HG03439 (cell line): ENCODE measurements around the gene SCAMP2.

Source experiments
- ATAC-seq: cut with Tn5 transposase; IDR thresholded peaks from one replicate; pipeline ENCODE4 v1.9.1; 2021; ENCODE audit warnings: mild to moderate bottlenecking, moderate library complexity; ENCODE audit not compliant: unreplicated experiment

SCAMP2 gene

GRCh38 chr15:74863239-74864056 is 9.7 kb downstream of the SCAMP2 start:
- no peak for ATAC-seq

GRCh38 chr15:74858369-74858740 is 14.8 kb downstream of the SCAMP2 start:
- ATAC-seq = no peak

- no peak for ATAC-seq
Observed at GRCh38 chr15:74857671-74858368, 15.3 kb downstream of the SCAMP2 start.

DNA sequence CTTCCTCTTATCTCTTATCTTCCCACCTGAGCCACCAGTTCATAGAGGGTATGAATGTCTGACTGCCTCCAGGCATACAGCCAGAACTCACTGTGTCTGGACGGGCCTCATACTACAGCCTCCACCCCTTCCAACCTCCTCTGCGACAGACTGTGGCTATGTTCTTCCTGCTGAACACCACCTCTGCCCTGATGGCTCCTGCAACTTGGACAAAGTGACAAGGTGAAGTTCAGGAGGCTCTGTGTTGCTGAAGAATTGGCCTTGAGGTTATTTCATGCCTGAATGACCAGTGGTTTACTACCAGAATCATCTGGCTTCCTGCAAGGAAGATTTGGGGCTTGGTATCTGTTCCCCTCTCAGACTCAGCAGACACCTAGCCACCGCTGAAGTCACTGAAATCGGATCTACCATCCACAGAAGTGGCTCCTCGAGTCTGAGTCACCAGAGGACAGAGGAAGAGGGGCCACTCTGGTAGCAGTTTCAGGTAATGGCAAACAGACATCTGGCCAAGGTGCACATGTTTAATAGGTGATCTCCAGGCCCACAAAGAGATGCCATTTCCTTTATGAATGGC is 16.0 kb downstream of the SCAMP2 start:
- ATAC-seq = no peak

DNA sequence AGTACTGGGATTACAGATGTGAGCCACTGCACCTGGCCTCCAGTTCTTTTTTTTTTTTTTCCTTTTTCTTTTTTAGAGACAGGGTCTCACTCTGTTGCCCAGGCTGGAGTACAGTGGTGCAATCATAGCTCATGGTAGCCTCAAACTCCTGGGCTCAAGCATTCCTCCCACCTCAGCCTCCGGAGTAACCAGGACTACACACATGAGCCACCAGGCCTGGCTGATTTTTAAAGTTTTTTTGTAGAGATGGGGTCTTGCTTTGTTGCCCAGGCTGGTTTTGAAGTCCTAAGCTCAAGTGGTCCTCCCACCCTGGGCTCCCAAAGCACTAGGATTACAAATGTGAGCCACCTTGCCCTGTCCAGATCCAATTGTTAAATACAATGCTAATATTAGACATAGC is 16.6 kb downstream of the SCAMP2 start:
- no peak for ATAC-seq

DNA sequence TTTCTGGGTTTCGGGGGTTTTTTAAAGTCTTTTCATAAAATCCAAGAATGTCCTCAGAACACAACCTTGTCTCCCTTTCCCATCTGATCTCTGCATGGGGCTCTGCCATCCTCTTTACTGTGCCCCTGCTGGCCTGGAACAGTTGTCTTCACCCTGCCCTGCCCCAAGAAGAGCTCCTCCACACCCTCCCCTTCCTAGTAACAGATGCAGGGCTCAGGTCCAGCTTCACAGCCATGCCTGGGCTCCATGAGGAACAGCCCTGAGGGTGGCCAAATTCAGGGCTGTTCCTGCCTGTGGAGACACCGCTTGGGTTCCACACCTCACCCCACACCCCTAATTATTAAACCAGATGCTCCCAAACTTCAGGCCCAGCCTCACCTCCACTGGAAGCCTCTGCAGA is 17.3 kb downstream of the SCAMP2 start:
- ATAC-seq = no peak

GRCh38 chr15:74854453-74855022 is 18.6 kb downstream of the SCAMP2 start:
- no peak for ATAC-seq

DNA sequence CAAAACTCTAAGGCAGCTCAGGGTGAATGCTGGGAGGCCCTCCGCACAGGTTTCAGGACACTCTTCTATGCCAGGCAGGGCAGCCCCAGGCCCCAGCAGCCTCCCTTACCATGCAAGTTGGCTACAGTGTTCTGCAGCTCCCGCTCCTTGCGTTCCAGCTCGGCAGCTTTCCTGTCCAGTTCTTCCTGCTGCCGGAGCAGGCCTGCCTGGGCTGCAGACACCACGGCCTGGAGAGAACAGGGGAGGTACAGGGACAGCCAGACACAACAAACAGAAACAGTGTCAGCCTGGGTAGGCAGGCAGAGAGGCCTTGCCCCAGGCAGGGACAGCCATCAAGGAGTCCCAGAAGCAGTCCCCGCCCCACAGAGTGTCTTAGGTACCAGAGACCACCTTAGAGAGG is 21.2 kb downstream of the SCAMP2 start:
- ATAC-seq = no peak

DNA sequence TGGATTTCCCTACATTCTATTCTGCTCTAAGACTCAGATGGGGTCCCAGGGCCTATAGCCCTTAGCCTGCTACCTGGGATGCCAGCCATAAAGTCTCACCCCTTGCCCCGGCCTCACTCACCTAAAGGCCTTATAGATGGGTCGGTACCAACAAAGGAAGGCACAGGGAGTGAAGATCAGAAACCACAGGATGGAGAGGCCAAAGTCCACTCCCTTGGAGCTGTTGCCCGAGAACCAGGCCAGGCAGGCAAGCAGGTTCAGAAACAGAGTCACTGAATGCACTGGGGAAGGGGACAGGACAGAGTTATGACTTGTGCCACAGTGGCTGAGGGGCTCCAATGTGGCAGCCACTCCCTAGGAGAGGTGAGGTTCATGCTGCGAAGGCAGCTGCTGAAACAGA is 22.8 kb downstream of the SCAMP2 start:
- ATAC-seq = no peak

GRCh38 chr15:74847432-74847831 is 25.7 kb downstream of the SCAMP2 start:
- no peak for ATAC-seq

GRCh38 chr15:74845581-74845980 is 27.6 kb downstream of the SCAMP2 start:
- no peak for ATAC-seq

GRCh38 chr15:74845208-74845568 is 28.0 kb downstream of the SCAMP2 start:
- no peak for ATAC-seq

- no peak for ATAC-seq
Observed at GRCh38 chr15:74844319-74845207, 28.6 kb downstream of the SCAMP2 start.

DNA sequence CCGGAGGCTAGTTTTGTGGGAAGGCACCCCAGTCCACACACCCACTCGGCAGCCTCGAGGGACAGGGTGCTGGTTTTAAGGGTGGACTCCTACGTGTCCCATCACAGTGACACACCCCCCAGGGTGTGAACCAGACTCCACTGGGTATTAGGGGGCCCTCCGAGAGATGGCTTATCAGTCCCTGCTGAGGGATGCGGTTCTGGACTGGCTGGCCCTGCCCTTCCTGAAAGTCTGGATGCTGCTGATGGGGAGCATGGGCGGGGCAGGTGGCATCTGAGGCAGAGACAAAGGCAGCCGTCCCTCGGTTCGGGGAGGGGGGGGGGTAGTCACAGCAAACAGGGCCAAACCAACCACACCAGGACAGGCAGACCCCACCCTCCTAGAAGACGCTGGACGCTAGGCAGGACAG is 29.3 kb downstream of the SCAMP2 start:
- ATAC-seq = no peak

- no peak for ATAC-seq
Observed at GRCh38 chr15:74843445-74843828, 29.7 kb downstream of the SCAMP2 start.

GRCh38 chr15:74842581-74843444 is 30.4 kb downstream of the SCAMP2 start, which contains the start of gene ULK3:
ULK3 (minus strand) TSS chr15:74843156; CDS start chr15:74843105, 51 bp downstream.
- peak; percentile 81 for ATAC-seq

DNA sequence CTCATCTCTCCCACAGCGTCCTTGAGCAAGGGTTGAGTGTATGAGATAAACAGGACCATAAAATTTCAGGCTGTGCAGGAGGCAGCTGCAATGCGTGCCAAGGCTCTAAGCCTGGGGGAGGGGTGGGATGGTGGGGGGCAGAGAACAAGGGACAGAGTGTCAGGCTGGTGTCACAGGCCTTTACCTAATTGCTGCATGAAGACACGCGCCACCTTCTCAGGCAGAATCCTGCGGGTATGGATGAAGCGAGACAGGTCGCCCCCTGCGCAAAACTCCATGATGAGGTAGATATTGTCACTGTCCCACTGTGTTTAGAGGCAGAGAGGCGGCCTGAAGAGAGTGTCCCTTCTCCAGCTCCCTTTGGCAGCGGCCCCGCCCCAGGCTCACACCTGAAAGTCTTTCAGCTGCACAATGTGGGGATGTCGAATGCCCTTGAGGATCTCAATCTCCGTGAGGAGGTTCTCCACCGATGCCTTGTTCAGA is 31.2 kb downstream of the SCAMP2 start:
- ATAC-seq = no peak

GRCh38 chr15:74840851-74841775 is 32.1 kb downstream of the SCAMP2 start:
- ATAC-seq = no peak
